Mammary epithelial cell (primary cell): Measurements from ENCODE around the gene ANGEL1.

ENCODE experiments used
- CTCF ChIP-seq, 2 donors: IDR thresholded peaks in 1 of 2; conservative IDR thresholded peaks in 1 of 2; 2 replicates each; pipeline ENCODE4 v1.5.1; 2011 to 2012; ENCODE audit warnings: inconsistent platforms in 2 of 2, low read length in 2 of 2, mild to moderate bottlenecking in 2 of 2, control low read depth in 1 of 2, low read depth in 1 of 2; ENCODE audit not compliant: insufficient read depth in 1 of 2; ENCODE audit errors: extremely low read depth in 1 of 2
- EZH2 ChIP-seq: IDR thresholded peaks from 2 replicates; pipeline ENCODE4 v1.6.1; 2012; ENCODE audit warnings: low read length, inconsistent platforms, borderline replicate concordance

GRCh38 chr14:76827696-76828296 is 15.1 kb upstream of the ANGEL1 start:
- no peak for TF ChIP-seq CTCF (conservative IDR thresholded peaks at IDR 0.05 in 1 of 2, IDR thresholded peaks at IDR 0.05 in 1 of 2; ENCODE audit: extremely low read depth in 1 of 2, insufficient read depth in 1 of 2, low read depth in 1 of 2, low read length in 2 of 2)
- TF ChIP-seq EZH2: no peak
